Naive thymus-derived CD4-positive, alpha-beta T cell (primary cell): ENCODE results near the gene CELF2. TPM values are rescaled to one million over a fixed set of nuclear protein-coding genes. Genes with fewer than 3 reads are reported as not detected.

Experiments
- ATAC-seq: fragments of 150-1000 bp; cut with Tn5 transposase; 2 replicates; pipeline ENCODE4 v1.10.0; 2021; ENCODE audit warnings: mild to moderate bottlenecking, moderate library complexity
- CTCF ChIA-PET: fragments of 350-600 bp; sonication (Branson Sonifier 250); formaldehyde crosslinking; loops from one replicate; lab custom pipeline; 2021; ENCODE audit warnings: antibody characterized with exemption; lab: Charles Lee
- POLR2A ChIA-PET: fragments of 350-600 bp; sonication (Branson Sonifier 250); formaldehyde crosslinking; loops from one replicate; lab custom pipeline; 2021; ENCODE audit warnings: antibody characterized with exemption, inconsistent platforms; lab: Charles Lee
- DNase-seq, 9 donors: peaks; one replicate each; pipeline versions ENCODE4 v3.0.0 to v3.0.0-alpha.2; 2020 to 2022; ENCODE audit warnings: mixed read lengths in 1 of 9
- H3K27ac ChIP-seq: one replicate; pipeline ENCODE4 v1.7.0; 2013; ENCODE audit warnings: mild to moderate bottlenecking, low read depth, low read length, moderate library complexity
- H3K27me3 ChIP-seq, 2 donors: one replicate each; pipeline ENCODE4 v1.7.0; 2013; ENCODE audit warnings: low read length in 2 of 2, mild to moderate bottlenecking in 2 of 2, moderate library complexity in 2 of 2; ENCODE audit not compliant: control insufficient read depth in 2 of 2, insufficient read depth in 2 of 2
- H3K36me3 ChIP-seq, 3 experiments: 1 replicate in 2 of 3; 2 replicates in 1 of 3; pipeline ENCODE4 v1.7.0; 2013; ENCODE audit warnings: low read length in 3 of 3, mild to moderate bottlenecking in 3 of 3, moderate library complexity in 1 of 3; ENCODE audit not compliant: insufficient read depth in 3 of 3, control insufficient read depth in 2 of 3
- H3K4me1 ChIP-seq, 2 donors: one replicate each; pipeline ENCODE4 v1.7.0; 2013; ENCODE audit warnings: low read length in 2 of 2, mild to moderate bottlenecking in 2 of 2, moderate library complexity in 1 of 2; ENCODE audit not compliant: control insufficient read depth in 2 of 2, insufficient read depth in 2 of 2
- H3K4me3 ChIP-seq: 2 replicates; pipeline ENCODE4 v1.7.0; 2013; ENCODE audit warnings: mild to moderate bottlenecking, low read length
- H3K9me3 ChIP-seq, 3 experiments: 1 replicate in 2 of 3; 2 replicates in 1 of 3; pipeline ENCODE4 v1.7.0; 2013; ENCODE audit warnings: low read length in 3 of 3; ENCODE audit not compliant: control insufficient read depth in 2 of 3
- H3K27ac Mint-ChIP-seq, 9 donors: one replicate each; pipeline ENCODE4 v1.8.0; 2020 to 2022; ENCODE audit warnings: mixed read lengths in 9 of 9, mild to moderate bottlenecking in 8 of 9, moderate library complexity in 5 of 9, inconsistent platforms in 2 of 9
- H3K27me3 Mint-ChIP-seq, 5 donors: one replicate each; pipeline ENCODE4 v1.8.0; 2021 to 2022; ENCODE audit warnings: mixed read lengths in 5 of 5, mild to moderate bottlenecking in 1 of 5
- H3K36me3 Mint-ChIP-seq, 5 donors: one replicate each; pipeline ENCODE4 v1.8.0; 2020 to 2022; ENCODE audit warnings: mixed read lengths in 5 of 5, mild to moderate bottlenecking in 3 of 5, inconsistent platforms in 1 of 5
- H3K4me1 Mint-ChIP-seq, 7 donors: one replicate each; pipeline ENCODE4 v1.8.0; 2020 to 2022; ENCODE audit warnings: mixed read lengths in 7 of 7, mild to moderate bottlenecking in 3 of 7, inconsistent platforms in 1 of 7
- H3K4me3 Mint-ChIP-seq, 10 donors: one replicate each; pipeline ENCODE4 v1.8.0; 2020 to 2022; ENCODE audit warnings: mild to moderate bottlenecking in 10 of 10, mixed read lengths in 10 of 10, moderate library complexity in 6 of 10, inconsistent platforms in 2 of 10
- H3K9me3 Mint-ChIP-seq, 11 donors: one replicate each; pipeline ENCODE4 v1.8.0; 2020 to 2022; ENCODE audit warnings: mixed read lengths in 11 of 11, mild to moderate bottlenecking in 4 of 11, inconsistent platforms in 1 of 11, moderate library complexity in 1 of 11
- intact Hi-C, 2 donors: fragments of 100-400 bp; cut with micrococcal nuclease; formaldehyde crosslinking; loops; one replicate each; pipeline ENCODE4 v1.15.1; 2023
- polyA plus RNA-seq, 2 donors: library from polyadenylated mRNA; unstranded; fragments of 300-500 nt; fragmentation: Illumina TruSeq; gene quantifications; one replicate each; pipeline ENCODE4 v1.2.3, GENCODE V29; 2021
- total RNA-seq, 6 experiments: library from RNA in 5 of 6; stranded (reverse) in 5 of 6; gene quantifications; 1 replicate in 5 of 6; 2 replicates in 1 of 6; pipeline ENCODE4 v1.2.3 and lab custom pipeline; 2021 to 2026

The CELF2 gene
- total and polyA plus RNA-seq, 7 experiments from 2014 or later, result 135 to 207 (median 178) TPM

DNA sequence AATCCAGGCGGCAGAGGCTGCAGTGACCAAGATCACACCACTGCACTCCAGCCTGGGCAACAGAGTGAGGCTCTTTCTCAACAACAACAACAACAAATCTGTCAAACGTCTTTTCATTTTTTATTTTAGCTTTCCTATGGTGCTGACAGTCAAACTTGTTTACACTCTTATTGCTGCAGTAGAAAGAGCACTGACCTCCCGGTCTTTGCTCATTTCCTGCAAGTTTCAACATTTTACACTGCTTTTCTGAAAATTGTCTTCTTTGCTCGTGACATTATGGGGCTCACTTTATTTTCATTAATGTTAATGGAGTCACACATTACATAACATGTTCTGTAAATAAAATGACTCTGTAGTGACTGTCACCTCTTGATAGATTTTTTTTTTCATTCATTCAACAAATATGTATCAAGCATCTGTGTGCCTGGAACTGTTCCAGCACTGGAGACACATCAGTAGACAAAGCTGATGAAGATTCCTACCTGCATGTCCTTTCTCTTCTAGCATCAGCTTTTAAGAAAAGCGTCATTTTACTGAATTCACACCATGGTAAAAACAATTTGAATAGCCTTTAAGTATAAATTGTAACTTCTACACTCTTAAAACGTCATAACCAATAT, 277.3 kb downstream of the CELF2 start:
- ChIA-PET POLR2A (no interaction called here), CTCF (no interaction called here)
- ATAC-seq, result no peak
- Histone ChIP-seq H3K27me3 (no peaks in the 10 kb centered on the region), H3K36me3 (peaks cover 29 to 95% (median 35%) of the 10 kb centered on the region in 3 experiments), H3K4me1 (no peaks in the 10 kb centered on the region), H3K9me3 (no peaks in the 10 kb centered on the region), H3K4me3 (no peak overlapping the region), H3K27ac (no peak overlapping the region)
- DNase-seq, result no peak
- Mint-ChIP-seq H3K4me3 (no peak overlapping the region), H3K36me3 (peaks cover 23 to 92% (median 70%) of the 10 kb centered on the region in 5 donors), H3K4me1 (peaks cover 6 to 45% (median 22%) of the 10 kb centered on the region in 7 donors), H3K27me3 (no peaks in the 10 kb centered on the region), H3K9me3 (peaks cover 0 to 4% (median 0%) of the 10 kb centered on the region in 11 donors), H3K27ac (peak overlapping the region in 7 of 9 donors; percentile 29 to 77 (median 72))
- intact Hi-C loops, result no loop called here

DNA sequence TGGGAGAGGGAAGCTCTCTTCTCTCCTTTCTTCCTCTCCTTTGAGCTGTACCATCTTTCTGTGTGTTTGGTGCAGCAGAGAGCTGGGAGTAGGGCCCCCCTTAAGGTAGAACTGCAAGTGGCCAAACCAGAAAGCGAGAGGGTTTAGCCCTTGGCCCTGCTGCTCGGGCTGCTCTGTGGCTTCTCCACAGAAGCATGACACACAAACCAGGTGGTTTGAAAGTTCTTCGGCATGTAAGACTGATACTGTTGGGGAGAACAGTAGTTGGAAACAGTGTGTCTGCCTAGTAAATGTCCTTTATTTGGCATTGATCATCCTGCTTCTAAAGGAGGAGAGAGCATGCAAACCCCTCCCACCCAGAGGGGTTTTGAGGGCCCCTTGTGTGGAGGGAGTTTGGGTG, 277.8 kb downstream of the CELF2 start:
- H3K27me3 ChIP-seq, result no peaks in the 10 kb centered on the region

DNA sequence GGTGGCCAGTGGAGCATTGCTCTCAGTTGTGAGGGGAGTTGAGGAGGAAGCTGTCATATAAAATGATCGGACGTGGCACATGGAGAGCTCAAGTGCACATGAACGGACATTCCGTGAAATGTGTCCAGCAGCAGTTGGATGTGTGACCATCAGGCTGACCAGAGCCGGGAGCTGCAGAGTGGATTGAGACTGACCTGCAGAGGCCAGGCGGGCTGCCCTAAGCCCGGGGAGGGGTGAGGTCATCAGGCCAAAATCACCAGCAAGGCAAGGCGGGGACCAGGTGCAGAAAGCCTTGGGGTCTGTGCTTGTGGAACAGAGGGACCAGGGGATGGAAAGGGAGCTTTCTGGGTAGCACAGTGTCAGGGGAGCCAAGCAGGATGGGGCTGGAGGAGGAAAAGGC, 279.5 kb downstream of the CELF2 start:
- no peak for ATAC-seq
- Mint-ChIP-seq H3K4me1 (peaks cover 4 to 42% (median 25%) of the 10 kb centered on the region in 7 donors), H3K9me3 (peaks cover 0 to 6% (median 0%) of the 10 kb centered on the region in 11 donors), H3K27me3 (no peaks in the 10 kb centered on the region), H3K36me3 (peaks cover 20 to 92% (median 76%) of the 10 kb centered on the region in 5 donors), H3K27ac (peak overlapping the region; percentile 1 to 82 (median 57)), H3K4me3 (peak overlapping the region in 3 of 10 donors; percentile 0 to 39 (median 15))
- Histone ChIP-seq H3K36me3 (peaks cover 16 to 95% (median 39%) of the 10 kb centered on the region in 3 experiments), H3K27me3 (no peaks in the 10 kb centered on the region), H3K4me1 (no peaks in the 10 kb centered on the region), H3K27ac (no peak overlapping the region), H3K9me3 (no peaks in the 10 kb centered on the region), H3K4me3 (no peak overlapping the region)
- CTCF ChIA-PET, result no interaction called here
- POLR2A ChIA-PET, result interaction anchor here (0.6 to 1.7 kb wide), 3 partner anchors 8 to 364 kb away, joined by 3 to 6 read pairs (median 3); no protein-coding TSS in a partner anchor
- intact Hi-C loops, result no loop called here
- no peak for DNase-seq

More for the DNA sequence above, 277.8 kb downstream of the CELF2 start:
- DNase-seq (no peak), ATAC-seq (no peak)
- Mint-ChIP-seq H3K4me1 (peaks cover 4 to 42% (median 22%) of the 10 kb centered on the region in 7 donors), H3K4me3 (peak overlapping the region in 1 of 10 donors; percentile 40), H3K9me3 (peaks cover 0 to 4% (median 0%) of the 10 kb centered on the region in 11 donors), H3K27me3 (no peaks in the 10 kb centered on the region), H3K27ac (peak overlapping the region in 6 of 9 donors; percentile 46 to 77 (median 72)), H3K36me3 (peaks cover 20 to 92% (median 71%) of the 10 kb centered on the region in 5 donors)
- intact Hi-C loops, result no loop called here
- ChIA-PET POLR2A (no interaction called here), CTCF (no interaction called here)
- Histone ChIP-seq H3K36me3 (peaks cover 29 to 93% (median 37%) of the 10 kb centered on the region in 3 experiments), H3K9me3 (no peaks in the 10 kb centered on the region), H3K4me3 (no peak overlapping the region), H3K4me1 (no peaks in the 10 kb centered on the region), H3K27ac (no peak overlapping the region)

DNA sequence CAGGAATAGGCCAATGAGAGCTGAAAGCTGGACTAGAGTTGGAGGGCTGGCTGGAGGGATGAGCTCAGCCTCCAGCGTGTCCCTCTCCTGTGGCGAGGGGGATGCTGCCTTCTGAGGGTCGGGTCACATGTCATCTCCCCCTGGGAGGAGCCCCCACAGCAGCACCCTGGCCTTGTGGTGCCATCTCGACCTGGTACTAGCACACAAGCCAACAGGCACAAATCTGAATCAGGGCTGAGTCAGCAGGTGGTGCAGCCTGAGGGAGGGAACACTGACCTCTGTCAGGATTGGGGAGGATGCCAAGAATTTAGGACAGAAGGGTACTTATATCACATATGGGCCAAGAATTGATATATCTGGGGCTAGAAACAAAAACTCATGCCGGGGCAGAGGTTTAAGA, 280.4 kb downstream of the CELF2 start:
- Histone ChIP-seq H3K36me3 (peaks cover 20 to 95% (median 34%) of the 10 kb centered on the region in 3 experiments), H3K27ac (no peak overlapping the region), H3K4me1 (no peaks in the 10 kb centered on the region), H3K4me3 (no peak overlapping the region), H3K9me3 (no peaks in the 10 kb centered on the region), H3K27me3 (no peaks in the 10 kb centered on the region)
- H3K4me3 Mint-ChIP-seq, result no peak overlapping the region
- ATAC-seq (no peak), DNase-seq (no peak)
- intact Hi-C loops, result no loop called here
- CTCF ChIA-PET, result interaction anchor here (0.6 kb wide), 1 partner anchor 28 kb away, joined by 3 read pairs; no protein-coding TSS in a partner anchor
- H3K27me3 Mint-ChIP-seq, result no peaks in the 10 kb centered on the region
- peaks cover 0 to 8% (median 0%) of the 10 kb centered on the region in 11 donors for H3K9me3 Mint-ChIP-seq
- H3K36me3 Mint-ChIP-seq, result peaks cover 26 to 94% (median 81%) of the 10 kb centered on the region in 5 donors
- peaks cover 0 to 42% (median 28%) of the 10 kb centered on the region in 7 donors for H3K4me1 Mint-ChIP-seq
- peak overlapping the region; percentile 1 to 82 (median 65) for H3K27ac Mint-ChIP-seq
- POLR2A ChIA-PET, result no interaction called here

DNA sequence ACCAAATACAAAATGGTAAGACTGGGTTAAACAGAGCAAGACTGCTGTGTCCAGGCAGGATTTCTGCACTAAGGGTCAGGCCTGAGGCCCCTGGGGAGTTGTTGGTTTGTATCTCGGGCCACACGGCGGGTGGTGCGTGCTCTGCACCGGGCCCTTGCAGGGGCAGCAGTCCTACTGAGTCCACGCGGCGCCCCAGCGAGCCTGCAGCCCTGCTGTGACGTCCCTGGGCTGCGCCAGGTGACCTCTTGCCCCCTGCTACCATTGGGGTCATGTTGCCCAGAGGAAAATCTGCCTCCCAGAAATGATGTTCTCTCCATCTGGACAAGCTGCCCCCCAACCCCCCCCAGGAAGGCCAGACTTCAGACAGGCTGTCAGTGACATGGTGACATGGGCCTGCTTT, 281.5 kb downstream of the CELF2 start:
- Mint-ChIP-seq H3K9me3 (peaks cover 0 to 10% (median 0%) of the 10 kb centered on the region in 11 donors), H3K4me1 (peaks cover 4 to 43% (median 34%) of the 10 kb centered on the region in 7 donors), H3K27me3 (no peaks in the 10 kb centered on the region), H3K27ac (peak overlapping the region in 7 of 9 donors; percentile 13 to 69 (median 50)), H3K36me3 (peaks cover 36 to 94% (median 84%) of the 10 kb centered on the region in 5 donors), H3K4me3 (no peak overlapping the region)
- Histone ChIP-seq H3K27ac (no peak overlapping the region), H3K9me3 (no peaks in the 10 kb centered on the region), H3K4me3 (no peak overlapping the region), H3K27me3 (no peaks in the 10 kb centered on the region), H3K4me1 (no peaks in the 10 kb centered on the region), H3K36me3 (peaks cover 27 to 95% (median 37%) of the 10 kb centered on the region in 3 experiments)
- CTCF ChIA-PET, result interaction anchor here (1.0 kb wide), 1 partner anchor 12 kb away, joined by 6 read pairs; no protein-coding TSS in a partner anchor
- POLR2A ChIA-PET, result no interaction called here
- no peak for DNase-seq
- intact Hi-C loops, result no loop called here
- ATAC-seq, result no peak

DNA sequence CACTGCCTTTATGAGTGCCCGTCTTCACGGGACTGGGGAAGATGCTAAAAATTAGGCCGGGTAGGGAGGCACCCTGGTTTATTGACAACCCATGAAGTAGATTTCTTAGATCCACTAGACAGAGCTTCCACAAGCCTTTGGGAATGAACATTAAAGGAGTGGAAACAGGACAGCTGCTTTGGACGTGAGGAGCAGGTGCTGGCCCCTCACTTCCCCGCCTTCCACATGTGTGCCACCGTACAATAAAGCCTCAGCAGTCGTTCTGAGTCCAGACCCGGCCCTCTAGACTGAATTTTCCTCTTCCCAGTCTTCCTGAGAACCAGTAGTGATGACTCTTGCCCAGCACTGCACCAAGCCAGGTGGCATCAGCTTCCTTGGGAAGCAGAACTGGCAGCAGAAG, 282.4 kb downstream of the CELF2 start:
- intact Hi-C loops, result no loop called here
- peaks cover 34 to 95% (median 40%) of the 10 kb centered on the region in 3 experiments for H3K36me3 ChIP-seq
- H3K4me3 ChIP-seq, result no peak overlapping the region
- no peak overlapping the region for H3K27ac ChIP-seq
- H3K9me3 Mint-ChIP-seq, result peaks cover 0 to 10% (median 0%) of the 10 kb centered on the region in 11 donors
- H3K9me3 ChIP-seq, result no peaks in the 10 kb centered on the region
- no peaks in the 10 kb centered on the region for H3K27me3 Mint-ChIP-seq
- ATAC-seq (no peak), DNase-seq (no peak)
- no peak overlapping the region for H3K4me3 Mint-ChIP-seq
- POLR2A ChIA-PET, result interaction anchor here (0.6 kb wide), 1 partner anchor 423 kb away, joined by 4 read pairs; no protein-coding TSS in a partner anchor
- H3K27me3 ChIP-seq, result no peaks in the 10 kb centered on the region
- peak overlapping the region in 6 of 9 donors; percentile 6 to 75 (median 46) for H3K27ac Mint-ChIP-seq
- H3K4me1 Mint-ChIP-seq, result peaks cover 5 to 41% (median 30%) of the 10 kb centered on the region in 7 donors
- H3K4me1 ChIP-seq, result no peaks in the 10 kb centered on the region
- H3K36me3 Mint-ChIP-seq, result peaks cover 41 to 94% (median 86%) of the 10 kb centered on the region in 5 donors
- CTCF ChIA-PET, result interaction anchor here (1.0 kb wide), 1 partner anchor 11 kb away, joined by 6 read pairs; no protein-coding TSS in a partner anchor
